HG02623 (cell line): ENCODE results near the gene PLAAT1.

ENCODE experiments used
- ATAC-seq: cut with Tn5 transposase; IDR thresholded peaks from one replicate; pipeline ENCODE4 v1.9.1; 2021; ENCODE audit warnings: moderate library complexity; ENCODE audit not compliant: unreplicated experiment

The PLAAT1 gene

DNA sequence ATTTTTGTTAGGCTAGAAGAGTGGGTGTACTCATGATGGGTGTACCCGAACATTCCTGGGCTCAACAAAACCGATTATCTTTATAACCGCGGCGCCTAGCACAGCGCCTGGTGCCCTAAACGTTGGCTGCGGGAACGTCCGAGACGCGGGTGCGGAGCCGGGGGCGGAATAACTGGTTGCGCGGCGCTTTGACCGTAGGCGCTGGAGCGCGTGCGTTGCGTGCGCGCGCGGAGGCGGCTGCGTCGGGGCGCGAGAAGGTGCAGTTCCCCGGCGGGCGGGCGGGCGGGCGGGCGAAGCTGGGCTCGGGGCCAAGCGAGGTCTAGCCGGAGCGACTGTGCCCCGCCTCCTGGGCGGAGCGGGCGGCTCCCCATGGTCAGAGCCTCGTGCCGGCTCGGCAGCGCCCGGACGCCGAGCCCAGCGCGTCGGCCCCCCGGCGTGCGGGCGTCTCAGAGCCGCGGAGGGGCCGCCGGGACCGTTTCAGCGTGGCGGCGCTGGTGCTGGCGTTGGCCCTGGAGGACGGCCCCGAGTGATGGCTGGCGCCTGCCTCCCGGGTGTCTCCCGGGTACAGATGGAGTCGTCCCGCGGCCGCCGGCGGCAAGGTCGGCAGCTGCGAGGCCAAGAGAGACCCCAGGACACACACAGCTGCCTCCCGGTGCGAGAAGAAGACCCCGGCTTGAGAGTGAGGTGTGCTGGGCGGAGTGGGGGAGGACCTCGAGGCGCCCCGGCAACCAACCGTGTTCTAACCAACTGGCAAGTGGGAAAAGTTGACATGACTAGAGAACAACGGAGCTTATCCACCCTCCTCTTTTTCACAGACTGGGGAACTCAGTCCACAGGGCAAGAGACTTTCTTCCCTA, at the start of gene PLAAT1:
Gene PLAAT1, plus strand, starts transcription at position 373 of the 857 bp plus-strand sequence. CDS start 14,429 bp downstream, outside the sequence.
- ATAC-seq = no peak

DNA sequence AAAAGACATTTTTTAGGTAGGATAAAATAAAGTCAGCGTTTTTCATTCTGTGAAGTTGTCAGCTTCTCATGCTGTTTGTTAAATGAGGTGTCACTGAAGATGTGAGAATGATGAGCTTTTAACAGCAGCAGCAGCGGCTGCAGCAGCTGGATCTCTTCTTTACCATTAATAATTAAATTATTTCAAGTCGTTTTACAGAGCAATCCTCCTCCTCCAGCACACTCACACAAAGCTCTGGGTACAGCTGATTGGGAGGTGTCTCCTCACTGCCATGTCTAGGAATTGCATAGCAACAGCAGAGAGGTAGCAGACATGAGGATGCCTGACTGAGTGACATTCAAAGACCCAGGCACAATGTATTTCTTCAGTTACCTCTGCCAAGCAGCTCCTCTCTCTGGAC, 46.7 kb upstream of the PLAAT1 start:
- ATAC-seq = no peak

DNA sequence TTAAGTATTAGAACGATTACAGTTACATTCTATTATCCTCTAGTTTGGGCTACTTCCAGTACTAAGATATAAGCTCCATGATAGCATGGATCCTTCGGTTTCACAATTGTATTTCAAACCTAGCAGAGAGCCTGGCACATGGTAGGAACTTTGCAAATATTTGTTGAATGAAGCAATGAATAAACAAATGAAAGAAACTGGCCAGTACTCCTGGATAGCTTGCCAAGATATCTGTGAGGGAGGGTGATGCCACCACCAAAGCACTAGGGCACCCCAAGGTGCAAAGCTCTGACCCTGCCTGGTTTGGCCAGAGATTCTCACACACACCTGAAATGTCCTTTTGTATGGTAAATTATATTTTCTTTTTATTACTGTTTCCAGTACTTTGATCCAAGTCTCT, 44.3 kb upstream of the PLAAT1 start:
- ATAC-seq = no peak

DNA sequence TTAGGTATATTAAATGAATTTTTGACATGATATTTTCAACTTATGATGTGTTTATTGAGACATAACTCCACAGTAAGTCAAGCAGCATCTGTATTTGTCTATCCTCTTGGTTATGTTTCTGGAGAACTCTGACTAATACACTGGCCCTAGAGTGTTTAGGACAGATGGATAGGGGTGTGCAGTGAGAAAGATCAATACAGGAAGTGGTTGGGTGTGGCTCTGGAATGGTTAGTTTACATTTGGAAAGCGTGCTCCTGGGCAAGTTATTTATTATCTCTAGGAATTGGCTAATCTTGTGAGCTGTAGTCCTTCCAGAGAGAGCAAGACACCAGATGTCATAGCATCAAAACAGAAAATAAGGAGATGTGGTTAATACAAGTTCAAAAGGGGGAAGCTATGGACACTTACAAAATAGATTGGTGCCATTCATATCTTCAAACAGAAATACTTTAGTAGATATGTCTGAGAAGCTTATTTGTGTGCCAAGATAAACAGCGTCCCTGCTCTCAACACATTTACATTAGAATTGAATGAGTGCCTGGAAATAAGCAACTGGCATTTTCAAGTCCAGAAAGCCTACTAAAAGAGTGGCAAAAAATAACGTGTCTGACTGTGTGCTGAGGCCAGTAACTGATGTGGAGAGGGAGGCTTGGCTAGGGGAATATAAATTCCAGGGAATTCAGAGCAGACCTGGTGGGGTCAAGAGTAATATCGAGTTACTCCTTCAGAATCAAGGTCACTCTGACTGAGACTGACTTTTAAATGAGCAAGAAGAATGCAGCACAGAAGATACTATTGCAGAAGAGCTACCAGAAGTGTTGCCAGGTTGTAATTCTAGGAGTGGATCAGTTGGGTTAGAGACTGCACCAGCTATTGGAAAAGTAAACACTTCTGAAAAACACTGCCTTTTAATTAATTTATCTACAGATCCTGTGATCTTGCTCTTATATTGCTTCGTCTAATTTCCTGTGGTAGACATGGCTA, 33.4 kb upstream of the PLAAT1 start:
- no peak for ATAC-seq

- no peak for ATAC-seq
These were observed 30.4 kb upstream of the PLAAT1 start for GRCh38 chr3:193210618-193211017.

DNA sequence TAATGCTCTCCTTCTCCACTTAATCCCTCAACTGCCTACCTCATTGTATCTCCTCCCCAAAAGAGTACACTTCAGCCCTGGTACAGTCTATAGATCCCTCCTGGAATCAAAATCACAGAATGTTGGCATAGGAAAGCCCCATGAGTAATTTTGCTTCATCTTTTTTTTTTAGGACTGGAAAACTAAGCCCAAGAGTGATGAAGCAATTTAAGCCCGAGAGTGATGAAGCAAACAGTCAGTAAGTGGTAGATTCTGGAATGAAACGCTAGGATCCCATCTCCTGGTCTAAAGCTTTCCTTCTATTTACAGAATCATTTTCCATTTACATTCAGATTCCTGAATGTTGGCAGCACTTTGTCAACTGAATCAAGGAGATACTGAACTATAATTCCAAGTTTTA, 29.8 kb upstream of the PLAAT1 start:
- no peak for ATAC-seq

- ATAC-seq = no peak
These were observed 29.0 kb upstream of the PLAAT1 start for GRCh38 chr3:193211984-193212383.

- ATAC-seq = no peak
These were observed 28.2 kb upstream of the PLAAT1 start for GRCh38 chr3:193212844-193213243.

DNA sequence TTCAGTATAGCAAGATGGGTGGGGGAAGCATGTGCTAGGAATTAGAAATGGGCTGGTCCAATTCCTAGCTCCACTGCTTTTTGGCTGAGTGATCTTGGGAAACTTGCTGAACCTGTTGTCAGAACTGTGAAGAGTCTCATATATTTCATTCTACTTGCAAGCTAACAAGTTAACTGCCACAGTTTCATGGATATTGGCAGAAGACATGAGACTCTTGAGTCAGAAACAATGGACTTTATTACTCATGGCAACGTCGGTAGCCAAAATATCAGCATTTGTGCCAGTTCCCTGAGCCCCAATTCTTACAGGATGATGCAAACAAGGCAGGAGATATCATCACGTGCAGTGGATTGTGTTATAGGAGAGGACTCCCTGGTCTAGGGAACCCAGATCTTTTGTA, 26.6 kb upstream of the PLAAT1 start:
- no peak for ATAC-seq

DNA sequence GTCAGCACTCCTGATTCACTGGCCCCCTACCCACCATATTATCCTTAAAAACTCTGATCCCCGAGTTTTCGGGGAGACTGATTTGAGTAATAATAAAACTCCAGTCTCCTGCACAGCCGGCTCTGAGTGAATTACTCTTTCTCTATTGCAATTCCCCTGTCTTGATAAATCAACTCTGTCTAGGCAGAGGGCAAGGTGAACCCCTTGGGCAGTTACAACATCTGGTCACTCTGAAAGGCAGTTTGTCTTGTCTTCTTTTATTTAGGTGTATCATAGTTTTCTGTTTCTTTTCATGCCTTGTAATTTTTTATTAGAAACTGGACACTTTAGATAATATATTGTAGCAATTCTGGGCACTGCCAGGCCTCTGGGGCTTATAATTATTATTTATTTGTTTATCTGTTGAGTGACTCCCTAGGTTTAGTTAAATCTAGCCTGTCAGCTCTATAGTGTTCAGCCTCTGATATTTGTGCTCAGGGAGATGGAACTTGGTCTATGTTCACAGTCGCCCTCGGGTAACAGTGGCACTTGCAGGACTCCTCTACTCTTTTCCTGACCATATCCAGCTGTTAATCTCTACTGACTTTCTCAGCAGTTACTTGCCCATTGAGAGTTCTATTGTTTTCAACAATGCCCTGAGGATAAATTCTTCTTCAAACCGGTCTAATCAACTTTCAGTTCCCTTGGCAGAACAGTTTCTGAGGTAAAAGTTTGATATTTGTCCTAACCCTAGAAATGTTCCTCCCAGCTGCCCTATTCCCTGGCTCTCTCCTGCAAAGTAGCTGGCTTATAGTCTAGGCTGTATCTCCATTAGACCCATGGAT, 15.5 kb upstream of the PLAAT1 start:
- ATAC-seq = no peak

DNA sequence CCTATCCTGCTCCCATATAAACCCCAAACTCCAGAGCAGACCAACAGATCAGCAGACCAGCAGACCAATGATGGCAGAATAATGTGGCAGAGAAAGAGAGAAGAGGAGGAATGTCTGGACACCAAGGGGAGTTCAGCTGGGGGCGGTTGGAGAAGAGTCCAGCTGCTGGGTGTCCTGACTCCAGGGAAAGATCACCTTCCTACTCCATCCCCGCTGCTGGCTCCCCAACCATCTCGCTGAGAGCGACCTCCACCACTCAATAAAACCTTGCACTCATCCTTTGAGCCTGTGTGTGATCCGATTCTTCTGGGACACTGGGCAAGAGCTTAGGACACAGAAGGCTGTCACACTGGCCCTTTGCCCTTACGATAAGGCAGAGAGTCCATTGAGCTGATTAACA, 12.8 kb upstream of the PLAAT1 start:
- ATAC-seq = no peak

GRCh38 chr3:193229851-193230420, 11.1 kb upstream of the PLAAT1 start:
- no peak for ATAC-seq

DNA sequence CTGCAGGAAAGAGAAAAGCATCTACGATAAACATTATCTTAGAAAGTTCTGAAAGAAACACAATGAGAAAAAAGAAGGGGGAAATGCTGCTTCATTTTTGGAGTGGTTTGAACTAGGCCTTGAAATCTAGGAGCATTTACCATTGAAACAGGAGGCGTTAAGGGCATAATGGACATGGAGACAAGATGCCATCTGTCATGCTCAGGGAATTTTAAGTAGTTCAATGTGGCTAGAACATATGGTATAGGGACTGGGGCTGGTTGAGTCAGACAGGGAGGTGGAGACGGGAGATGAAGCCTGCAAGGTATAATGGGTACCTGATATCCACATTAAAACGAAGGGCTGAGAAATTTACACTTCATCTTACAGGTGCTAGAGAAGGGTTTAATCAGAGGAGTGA, 10.4 kb upstream of the PLAAT1 start:
- ATAC-seq = no peak

GRCh38 chr3:193231201-193231600, 9.8 kb upstream of the PLAAT1 start:
- no peak for ATAC-seq

DNA sequence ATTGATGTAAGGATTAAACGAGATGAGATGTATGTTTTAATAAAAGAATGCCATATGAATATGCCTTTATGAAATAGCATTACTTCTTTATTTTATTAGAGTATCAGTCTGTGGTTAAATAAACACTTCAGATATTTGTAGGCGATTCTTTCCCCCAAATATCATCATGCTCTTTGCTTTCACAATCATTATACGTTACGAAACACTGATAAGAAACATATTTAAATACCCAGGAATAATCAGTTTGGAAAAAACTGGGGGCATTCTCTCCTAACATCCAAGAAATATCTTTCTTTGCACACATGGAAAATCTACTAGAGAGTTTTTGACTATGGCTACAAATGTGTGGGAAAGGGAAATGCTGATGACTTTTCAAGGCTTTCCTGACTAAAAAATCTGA, 4.4 kb upstream of the PLAAT1 start:
- ATAC-seq = no peak

DNA sequence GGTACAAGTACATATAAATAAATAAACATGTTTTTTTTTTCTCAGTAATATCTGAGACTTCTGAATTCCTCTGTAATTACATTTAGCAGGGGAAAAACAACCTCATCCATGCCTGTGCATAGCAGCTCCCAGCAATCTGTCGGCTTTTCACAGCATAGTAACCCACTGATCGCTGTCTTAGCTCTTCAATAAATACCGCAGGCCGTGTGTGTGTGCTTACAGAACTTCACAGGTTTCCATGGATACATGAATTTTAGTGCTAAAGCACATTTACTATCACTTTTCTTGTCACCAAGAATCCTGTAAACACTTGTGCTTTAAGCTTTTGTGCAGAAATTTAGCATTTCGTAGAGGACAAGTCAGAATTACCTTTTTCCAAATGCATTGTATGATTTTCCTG, 4.0 kb upstream of the PLAAT1 start:
- no peak for ATAC-seq

GRCh38 chr3:193240436-193240849, 579 bp upstream of the PLAAT1 start:
- ATAC-seq = no peak

- no peak for ATAC-seq
These were observed 694 bp downstream of the PLAAT1 start for GRCh38 chr3:193241716-193242115.

DNA sequence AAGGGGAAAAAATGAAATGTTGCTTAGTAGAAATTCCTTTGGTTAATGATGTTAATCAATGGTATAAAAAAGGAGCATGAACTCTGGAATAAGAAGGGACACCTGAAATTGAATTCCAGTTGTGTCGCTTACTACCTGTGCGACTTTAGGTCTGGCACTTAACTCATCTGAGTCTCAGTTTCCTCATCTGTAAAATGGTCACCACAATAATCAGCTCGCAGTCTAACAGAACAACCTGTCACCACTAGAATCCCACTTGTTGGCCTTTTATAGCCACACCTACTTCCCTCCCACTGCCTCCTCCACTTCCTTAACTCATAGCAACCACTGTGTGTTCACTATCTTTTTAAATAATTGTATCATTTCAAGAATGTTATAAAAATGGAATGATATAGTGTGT, 2.5 kb downstream of the PLAAT1 start:
- ATAC-seq = no peak

DNA sequence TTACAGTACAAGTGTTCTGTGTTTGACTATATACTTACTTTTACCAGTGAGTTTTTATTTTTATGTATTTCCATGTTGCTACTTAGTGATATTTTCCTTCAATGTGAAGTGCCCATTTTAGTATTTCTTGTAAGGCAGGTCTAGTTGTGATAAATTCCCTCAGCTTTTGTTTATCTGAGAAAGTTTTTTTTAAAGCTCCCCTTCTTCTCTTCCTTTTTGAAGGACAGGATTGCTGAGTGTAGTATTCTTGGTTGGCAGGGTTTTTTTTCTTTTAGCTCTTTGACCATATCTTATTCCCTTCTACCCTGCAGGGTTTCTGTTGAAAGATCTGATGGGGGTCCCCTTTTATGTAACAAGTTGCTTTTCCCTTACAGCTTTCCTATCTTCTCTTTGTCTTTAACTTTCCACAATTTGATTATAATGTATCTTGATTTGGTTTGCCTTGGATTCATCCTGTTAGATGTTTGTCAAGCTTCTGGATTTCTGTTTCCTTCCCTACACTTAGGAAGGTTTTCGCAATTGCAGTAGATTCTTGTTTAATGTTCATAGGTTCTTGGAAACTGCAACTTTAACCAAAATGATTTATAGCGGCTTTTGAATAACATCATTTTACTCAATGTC, 7.9 kb downstream of the PLAAT1 start:
- no peak for ATAC-seq
